ENCODE results near the gene LSM7. TPM values are rescaled to one million over a fixed set of nuclear protein-coding genes. Genes with fewer than 3 reads are reported as not detected.

The LSM7 gene
- total RNA-seq, 4 donors from 2014 or later = 76.4 to 113 (median 106) TPM

- no peaks in the 10 kb centered on the region for H3K36me3 ChIP-seq
- no peak overlapping the region for H3K27ac ChIP-seq (replicated peaks in 1 of 4)
- H3K4me1 ChIP-seq = no peaks in the 10 kb centered on the region
- 65% methylated on average over 11 of the region's 11 CpGs for WGBS
- peaks cover 0 to 6% (median 2%) of the 10 kb centered on the region in 4 donors for H3K9me3 ChIP-seq
- no peak for DNase-seq (ENCODE audit: extremely low spot score)
- H3K27me3 ChIP-seq = peaks cover 0 to 47% (median 0%) of the 10 kb centered on the region in 4 donors
- intact Hi-C loops (cut with DNase I) = no loop called here
- TF ChIP-seq POLR2A (IDR thresholded peaks at IDR 0.05; ENCODE audit: low read depth) (no peak), CTCF (IDR thresholded peaks at IDR 0.05) (no peak), POLR2AphosphoS5 (IDR thresholded peaks at IDR 0.05) (no peak), EP300 (IDR thresholded peaks at IDR 0.05) (no peak)
- H3K4me3 ChIP-seq = no peak overlapping the region
These were observed 43.8 kb upstream of the LSM7 start for GRCh38 chr19:2372076-2372612.

DNA sequence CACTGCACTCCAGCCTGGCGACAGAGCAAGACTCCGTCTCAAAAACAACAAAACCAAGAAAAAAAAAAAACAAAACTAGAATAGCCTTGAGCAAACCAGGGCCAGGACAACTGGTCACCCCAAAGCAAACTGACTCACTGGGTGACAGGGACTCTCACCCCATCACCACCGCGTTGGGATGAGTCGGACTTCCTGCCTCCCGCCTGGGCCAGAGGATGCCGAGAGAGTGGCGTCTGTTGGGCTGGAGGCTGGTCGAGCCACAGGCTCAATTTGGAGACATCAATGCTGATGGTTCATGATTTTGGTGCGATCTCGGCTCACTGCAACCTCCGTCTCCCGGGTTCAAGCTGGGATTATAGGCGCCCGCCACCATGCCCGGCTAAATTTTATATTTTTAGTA, 43.3 kb upstream of the LSM7 start:
- 80% methylated on average over 16 of the region's 16 CpGs for WGBS
- no peaks in the 10 kb centered on the region for H3K36me3 ChIP-seq
- peaks cover 0 to 6% (median 2%) of the 10 kb centered on the region in 4 donors for H3K9me3 ChIP-seq
- TF ChIP-seq CTCF (IDR thresholded peaks at IDR 0.05) = no peak
- TF ChIP-seq POLR2A (IDR thresholded peaks at IDR 0.05; ENCODE audit: low read depth) = no peak
- TF ChIP-seq POLR2AphosphoS5 (IDR thresholded peaks at IDR 0.05) = no peak
- peaks cover 0 to 47% (median 0%) of the 10 kb centered on the region in 4 donors for H3K27me3 ChIP-seq
- no peaks in the 10 kb centered on the region for H3K4me1 ChIP-seq
- no peak overlapping the region for H3K4me3 ChIP-seq
- intact Hi-C loops (cut with DNase I) = no loop called here
- H3K27ac ChIP-seq (replicated peaks in 1 of 4) = no peak overlapping the region
- DNase-seq (ENCODE audit: extremely low spot score) = no peak

DNA sequence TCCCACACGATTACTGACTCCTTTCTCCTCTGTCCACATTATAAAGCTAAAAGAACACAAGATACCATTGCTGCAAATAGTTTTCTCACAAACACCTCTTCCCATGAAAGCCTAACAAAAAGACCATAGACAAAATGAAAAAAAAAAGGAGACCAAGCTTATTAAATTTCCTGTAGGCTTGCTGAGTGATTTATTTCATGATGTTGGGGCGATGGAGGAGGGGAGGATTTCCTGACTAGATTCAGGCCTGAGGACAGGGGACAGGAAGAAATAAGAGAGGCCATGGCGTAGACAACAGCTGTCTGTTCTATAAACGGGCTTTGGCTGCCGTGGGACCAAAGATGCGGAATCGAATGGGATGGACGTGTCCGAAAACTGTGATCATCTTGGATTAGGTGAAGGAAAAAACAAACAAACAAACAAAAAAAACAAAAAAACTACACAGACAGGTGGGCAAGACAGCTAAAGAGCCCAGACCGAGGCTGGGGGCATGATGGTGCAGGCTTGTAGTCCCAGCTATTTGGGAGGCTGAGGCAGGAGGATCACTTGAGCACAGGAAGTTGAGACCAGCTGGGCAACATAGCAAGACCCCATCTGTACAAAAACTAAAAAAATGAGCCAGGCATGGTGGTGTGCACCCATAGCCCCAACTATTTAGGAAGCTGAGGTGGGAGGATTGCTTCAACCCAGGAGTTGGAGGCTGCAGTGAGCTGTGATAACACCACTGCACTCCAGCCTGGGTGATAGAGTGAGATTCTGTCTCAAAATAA, 37.0 kb upstream of the LSM7 start:
- H3K9me3 ChIP-seq = peaks cover 0 to 6% (median 2%) of the 10 kb centered on the region in 4 donors
- H3K27ac ChIP-seq (replicated peaks in 1 of 4) = no peak overlapping the region
- DNase-seq (ENCODE audit: extremely low spot score) = no peak
- no peaks in the 10 kb centered on the region for H3K36me3 ChIP-seq
- peaks cover 0 to 9% (median 3%) of the 10 kb centered on the region in 4 donors for H3K4me1 ChIP-seq
- H3K4me3 ChIP-seq = no peak overlapping the region
- TF ChIP-seq POLR2A (IDR thresholded peaks at IDR 0.05; ENCODE audit: low read depth) (no peak), CTCF (IDR thresholded peaks at IDR 0.05) (no peak), POLR2AphosphoS5 (IDR thresholded peaks at IDR 0.05) (no peak), EP300 (IDR thresholded peaks at IDR 0.05) (no peak)
- peaks cover 0 to 69% (median 20%) of the 10 kb centered on the region in 4 donors for H3K27me3 ChIP-seq
- intact Hi-C loops (cut with DNase I) = no loop called here
- 60% methylated on average over 10 of the region's 10 CpGs for WGBS

- intact Hi-C loops (cut with DNase I) = no loop called here
- H3K27me3 ChIP-seq = peaks cover 3 to 65% (median 24%) of the 10 kb centered on the region in 4 donors
- H3K4me1 ChIP-seq = peaks cover 0 to 15% (median 6%) of the 10 kb centered on the region in 4 donors
- H3K4me3 ChIP-seq = no peak overlapping the region
- no peak for DNase-seq (ENCODE audit: extremely low spot score)
- no peaks in the 10 kb centered on the region for H3K36me3 ChIP-seq
- no peak overlapping the region for H3K27ac ChIP-seq (replicated peaks in 1 of 4)
- no peak for TF ChIP-seq EP300 (IDR thresholded peaks at IDR 0.05)
- TF ChIP-seq POLR2AphosphoS5 (IDR thresholded peaks at IDR 0.05) = no peak
- TF ChIP-seq POLR2A (IDR thresholded peaks at IDR 0.05; ENCODE audit: low read depth) = no peak
- no peak for TF ChIP-seq CTCF (IDR thresholded peaks at IDR 0.05)
- 69% methylated on average over 12 of the region's 17 CpGs for WGBS
- H3K9me3 ChIP-seq = no peaks in the 10 kb centered on the region
These were observed 35.0 kb upstream of the LSM7 start for GRCh38 chr19:2363419-2363818.

Measured in esophagus muscularis mucosa (tissue), 4 donors.